HG03521 (cell line): ENCODE measurements around the gene SLC9A8.

ENCODE experiments used
- ATAC-seq: cut with Tn5 transposase; IDR thresholded peaks from one replicate; pipeline ENCODE4 v1.9.1; 2021; ENCODE audit warnings: mild to moderate bottlenecking, moderate library complexity; ENCODE audit not compliant: unreplicated experiment

SLC9A8 gene

DNA sequence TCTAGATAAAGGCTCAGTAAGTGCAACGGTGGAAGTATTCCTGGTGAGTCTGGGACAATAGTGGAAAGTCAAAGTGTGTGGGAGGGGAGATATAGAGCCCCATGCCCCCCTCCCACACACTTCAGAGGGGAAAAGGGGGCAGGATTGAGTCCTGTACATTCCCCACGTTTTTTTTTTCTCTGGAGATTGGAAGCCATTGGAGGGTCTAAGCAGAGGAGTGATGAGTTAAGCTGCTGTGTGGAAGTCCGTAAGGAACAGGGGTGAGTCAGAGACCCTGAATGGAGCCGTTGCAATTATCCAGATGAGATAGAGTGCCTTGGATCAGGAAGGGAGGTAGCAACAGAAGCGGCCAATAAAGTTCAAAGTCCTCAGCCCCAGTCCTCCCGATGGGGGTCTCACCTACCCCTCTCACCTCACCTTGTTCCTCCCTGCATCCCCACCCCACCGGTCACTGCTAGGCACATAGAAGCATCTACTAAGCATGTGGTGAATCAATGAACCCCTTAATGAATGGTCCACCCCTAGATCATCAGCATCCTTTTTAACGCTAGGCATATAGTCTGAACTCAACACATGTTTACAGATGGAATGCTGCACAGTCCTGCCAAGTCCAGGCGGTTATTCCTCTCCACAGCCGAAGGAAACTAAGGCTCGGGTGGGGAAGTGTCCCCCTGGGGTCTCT is 662 bp upstream of the SLC9A8 start:
- ATAC-seq, result no peak

DNA sequence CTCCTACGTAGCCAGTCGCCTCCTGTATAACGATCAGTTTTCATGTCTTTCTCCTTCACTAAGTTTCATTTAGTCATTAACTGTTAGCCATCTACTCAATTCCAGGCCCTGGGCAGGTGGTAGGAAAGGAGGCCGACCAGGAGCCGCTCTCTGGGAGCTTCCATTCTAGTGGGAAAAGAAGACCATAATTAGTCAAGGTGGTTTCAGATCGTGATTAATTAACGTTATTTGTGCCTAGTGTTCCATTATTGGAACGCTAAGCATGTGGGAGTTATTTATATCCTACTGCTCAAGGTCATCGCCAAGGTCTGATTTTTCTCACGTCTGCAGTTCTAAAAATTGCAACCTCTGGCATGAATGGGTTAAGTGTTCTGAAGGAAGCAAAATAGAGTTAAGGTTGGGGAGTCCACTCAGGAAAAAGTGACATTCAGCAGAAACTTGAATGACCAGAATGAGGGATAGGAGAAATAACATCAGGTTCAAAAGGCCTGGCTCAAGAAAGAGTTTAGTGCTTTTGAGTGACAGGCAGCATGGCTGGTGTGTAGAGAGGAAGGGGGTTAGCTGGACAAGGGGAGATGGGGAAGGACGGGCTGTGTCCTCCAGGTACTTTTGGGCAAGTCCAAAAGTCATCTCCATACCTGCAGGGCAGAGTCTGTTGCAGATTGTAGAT is 812 bp downstream of the SLC9A8 start:
- ATAC-seq, result no peak

DNA sequence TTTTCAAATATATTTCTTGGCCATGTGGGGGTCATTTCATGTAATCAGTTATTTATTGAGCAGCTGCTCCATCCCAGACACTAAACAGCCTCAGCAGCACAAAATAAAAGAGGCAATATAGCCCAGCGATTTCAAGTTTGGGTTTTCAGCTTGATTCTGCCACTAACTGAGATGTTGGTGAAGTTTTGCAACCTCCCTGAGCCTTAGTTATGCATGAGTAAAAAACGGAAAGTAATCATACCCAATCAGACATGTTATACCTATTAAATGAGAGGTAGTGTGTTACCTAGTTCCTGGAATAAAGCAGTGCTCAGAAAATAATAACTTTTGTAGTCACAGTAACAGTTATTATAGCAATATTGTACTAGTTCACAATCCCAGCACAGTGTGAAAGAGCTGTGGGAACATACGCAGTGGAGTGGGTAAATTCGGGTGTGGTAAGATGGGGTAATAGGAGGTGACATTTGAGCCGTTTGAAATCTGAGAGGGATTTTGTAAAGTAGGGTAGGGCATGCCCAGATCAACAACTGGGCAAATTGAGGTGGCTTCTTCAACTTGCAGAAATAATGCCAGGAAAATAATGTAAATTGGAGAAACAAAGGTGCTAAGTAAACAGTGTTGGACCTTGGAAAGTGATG is 1.5 kb downstream of the SLC9A8 start:
- no peak for ATAC-seq

DNA sequence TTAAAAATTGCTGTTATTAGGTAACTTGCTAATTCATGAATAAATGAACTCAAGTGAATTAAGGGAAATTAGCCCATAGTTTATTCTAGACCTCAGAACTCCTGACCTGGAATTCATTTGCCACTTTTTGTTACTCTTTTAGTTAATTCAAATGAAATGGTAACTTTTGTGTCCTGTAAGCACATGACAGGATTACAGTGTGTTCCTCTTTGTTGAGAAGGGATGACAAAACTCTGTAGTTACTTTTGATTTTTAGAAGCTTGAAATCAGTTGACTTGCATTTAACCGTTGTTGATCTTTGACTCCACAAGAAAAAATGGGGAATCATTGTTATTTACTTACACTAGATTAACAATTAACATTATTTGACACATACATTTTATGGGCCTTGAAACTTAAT is 6.2 kb downstream of the SLC9A8 start:
- no peak for ATAC-seq

DNA sequence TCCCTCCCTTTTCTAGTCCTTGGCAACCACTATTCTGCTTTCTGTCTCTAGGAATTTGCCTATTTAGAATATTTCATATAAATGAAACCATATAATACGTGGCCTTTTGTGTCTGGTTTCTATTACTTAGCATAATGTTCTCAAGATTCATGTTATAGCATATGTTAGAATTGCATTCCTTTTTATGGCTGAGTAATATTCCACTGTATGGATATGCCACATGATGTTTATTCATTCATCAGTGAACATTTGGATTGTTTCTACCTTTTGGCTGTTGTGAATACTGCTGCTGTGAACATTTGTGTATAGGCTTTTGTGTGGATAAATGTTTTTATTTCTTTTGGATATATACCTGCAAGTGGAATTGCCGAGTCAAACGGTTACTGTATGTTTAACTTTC is 7.1 kb downstream of the SLC9A8 start:
- ATAC-seq, result no peak

DNA sequence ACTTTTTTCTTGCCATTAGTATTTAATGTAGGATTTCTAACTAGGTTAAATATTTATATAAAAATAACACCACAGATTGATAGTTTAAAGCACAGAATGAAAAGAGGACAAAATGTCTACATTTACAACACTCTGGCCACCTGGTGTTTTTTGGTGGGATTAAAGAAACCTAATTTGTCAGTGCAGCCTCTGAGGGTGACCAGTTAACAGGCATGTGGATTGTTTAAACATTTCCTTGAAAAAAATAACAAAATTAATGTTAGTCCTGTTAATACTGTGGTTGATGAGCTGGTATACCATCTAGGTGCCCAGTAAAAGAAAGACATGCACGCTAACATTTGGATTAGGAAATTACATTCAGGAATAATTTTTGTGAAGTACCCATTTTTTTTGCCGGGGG is 8.8 kb downstream of the SLC9A8 start:
- ATAC-seq, result no peak

DNA sequence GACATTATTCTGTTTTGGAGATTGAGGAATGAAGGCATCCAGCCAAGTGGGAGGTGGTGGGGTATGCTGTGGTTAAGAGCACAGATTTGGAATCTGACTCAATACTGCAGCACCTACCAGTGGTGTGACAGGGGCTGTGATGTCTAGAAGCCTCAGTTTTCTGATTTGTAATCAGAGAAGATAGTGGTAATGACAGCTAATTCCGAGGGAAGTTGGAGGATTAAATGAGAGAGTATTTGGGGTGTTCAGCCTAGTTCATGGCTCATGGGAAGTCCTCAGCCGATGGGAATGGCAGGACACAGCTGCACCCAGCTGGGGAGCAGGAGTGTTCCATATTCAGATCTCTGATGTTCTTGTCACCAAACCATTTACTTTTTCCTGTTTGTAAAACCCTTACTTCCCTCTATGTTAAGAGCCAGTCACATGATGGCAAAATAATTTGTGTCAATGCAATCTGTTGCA is 9.3 kb downstream of the SLC9A8 start:
- ATAC-seq, result no peak

DNA sequence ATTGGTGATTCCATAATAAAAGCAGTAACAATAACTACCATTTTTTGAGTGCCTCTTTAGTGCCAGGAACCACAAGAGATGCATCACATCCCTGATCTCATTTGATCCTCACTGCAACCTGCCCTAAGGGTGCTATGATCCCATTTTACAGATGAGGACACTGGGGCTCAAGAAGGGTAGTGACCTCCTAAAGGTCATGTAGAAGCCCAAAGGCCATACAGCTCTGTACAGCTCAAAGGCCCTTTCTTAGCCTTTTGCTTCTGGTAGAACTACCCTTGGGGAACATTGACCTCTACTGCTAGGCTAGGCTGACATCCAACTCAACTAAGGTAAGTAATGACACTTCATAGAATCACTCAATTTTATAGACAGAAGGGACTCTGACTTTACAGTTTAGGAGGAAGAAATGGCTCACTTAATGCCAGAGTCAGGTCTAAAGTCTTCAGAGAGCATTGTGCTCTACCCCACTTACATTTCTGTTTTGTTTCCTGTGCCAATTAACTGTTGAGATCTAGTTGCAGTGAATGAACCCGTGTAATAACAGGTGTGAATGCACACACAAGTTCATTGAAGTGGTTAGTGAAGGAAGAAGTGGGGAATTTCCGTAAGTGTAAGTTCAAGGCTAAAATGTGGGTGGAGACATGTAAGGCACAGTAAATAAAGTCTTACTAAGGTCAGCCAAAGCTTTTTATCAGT is 10.7 kb downstream of the SLC9A8 start:
- no peak for ATAC-seq

DNA sequence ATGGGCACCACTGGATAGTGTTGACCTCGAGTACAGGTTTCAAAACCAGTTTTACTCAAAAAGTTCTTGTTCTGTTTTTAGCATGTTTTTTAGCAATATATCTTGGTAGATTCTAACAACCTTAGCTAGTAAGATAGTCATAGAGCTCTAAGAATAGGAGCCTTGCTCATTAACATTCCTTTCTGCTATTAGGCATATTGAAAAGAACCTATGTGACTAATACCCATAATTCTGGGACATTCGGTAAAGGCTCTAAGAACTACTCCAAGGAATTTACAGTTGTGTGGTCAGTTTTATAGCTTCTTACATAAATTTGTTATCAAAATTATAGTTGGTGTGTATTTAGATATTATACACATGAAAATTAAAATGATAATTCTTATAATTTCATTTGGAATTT is 11.6 kb downstream of the SLC9A8 start:
- no peak for ATAC-seq

DNA sequence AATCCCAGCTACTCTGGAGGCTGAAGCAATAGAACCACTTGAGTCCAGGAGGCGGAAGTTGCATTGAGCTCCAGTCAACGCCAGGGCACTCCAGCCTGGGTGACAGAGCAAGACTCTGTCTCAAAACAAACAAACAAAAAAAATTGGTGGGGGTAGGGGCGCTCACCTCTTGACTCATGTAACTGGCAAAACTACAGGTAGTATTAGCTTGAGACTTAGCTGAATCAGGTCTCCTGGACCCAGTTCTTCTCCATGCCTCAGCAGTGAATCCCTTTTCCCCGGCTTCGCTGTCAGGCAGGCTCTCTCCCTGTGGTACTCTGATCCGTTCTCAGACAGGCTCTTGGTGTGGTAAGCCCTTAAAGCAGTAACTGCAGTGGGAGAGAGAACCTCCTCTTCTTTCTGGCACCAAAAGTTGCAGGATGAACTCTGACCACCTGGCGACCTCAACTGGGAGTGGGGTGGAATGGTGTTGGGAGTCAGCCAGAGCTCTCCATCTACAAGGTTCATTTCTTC is 12.9 kb downstream of the SLC9A8 start:
- no peak for ATAC-seq

DNA sequence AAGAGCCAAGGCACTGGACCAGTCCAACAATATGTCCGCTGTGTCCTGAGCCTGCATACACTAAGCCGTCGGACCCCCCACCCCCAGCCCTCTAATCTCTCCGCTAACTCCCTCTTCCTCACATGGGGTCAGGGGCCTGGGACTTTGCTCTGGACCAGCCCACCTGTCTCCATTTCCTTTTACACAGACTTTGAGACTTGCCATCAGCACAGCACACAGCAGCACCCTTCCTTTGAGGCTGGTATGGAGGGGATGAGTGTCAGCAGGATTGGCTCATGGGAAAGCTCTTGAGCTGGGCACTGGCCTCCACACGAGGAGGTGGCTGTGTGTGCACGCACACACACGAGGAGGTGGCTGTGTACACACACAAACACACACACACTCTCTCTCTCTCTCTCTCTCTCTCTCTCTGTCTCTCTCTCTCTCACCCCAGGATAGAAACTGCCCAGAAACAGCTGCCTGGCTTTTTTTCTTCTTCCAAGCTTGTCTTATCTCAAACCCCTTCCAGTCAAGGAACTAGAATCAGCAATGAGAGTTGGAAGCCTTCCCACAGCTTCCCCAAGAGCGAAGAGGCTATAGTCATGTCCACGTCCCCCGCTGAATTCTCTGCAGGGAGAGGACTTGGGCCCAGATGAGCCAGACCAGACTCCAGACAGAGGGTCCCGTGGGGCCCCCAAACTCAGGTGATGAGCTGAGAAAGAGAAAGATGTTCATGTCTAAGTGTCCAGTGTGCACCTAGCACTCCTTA is 18.6 kb downstream of the SLC9A8 start:
- no peak for ATAC-seq

DNA sequence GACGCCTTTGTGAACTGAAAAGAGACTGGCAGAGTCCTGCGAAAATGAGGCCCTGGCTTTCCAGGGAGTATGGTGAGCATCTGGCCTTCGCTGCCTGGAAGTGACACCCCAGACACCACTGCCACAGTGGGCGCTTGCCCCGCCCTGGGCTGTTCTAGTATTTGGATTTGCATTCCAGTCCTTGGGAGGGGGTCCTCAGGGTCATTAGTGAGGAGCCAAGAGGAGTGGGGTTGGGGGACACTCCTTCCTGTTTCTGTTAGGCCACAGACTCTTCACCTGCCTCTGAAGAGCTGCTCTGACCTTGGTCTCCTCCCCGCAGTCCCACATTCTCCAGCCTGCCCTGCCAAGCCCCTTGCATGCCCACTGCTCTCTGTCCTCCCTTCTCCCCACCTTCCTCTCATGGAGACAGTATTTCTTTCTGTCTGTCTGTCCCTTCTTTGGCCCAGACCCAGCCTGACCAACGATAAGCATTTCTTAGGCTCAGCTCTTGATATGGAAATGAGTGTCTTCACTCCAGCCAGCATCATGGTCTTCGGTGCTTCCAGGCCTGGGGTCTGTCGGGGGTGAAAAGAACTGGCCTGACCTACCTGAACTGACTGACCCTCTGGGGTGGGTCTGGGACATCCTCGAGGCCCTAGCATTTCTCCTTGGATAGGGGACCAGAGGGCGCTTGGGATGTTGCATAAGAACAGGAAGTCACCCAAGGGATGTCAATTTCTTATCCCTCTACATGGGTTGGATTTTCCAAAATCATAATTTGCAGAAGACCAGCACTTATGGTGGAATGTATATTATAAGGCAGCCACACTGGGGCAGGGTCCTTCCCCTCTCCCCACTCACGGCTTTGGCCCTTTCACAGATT is 19.4 kb downstream of the SLC9A8 start:
- ATAC-seq, result no peak

DNA sequence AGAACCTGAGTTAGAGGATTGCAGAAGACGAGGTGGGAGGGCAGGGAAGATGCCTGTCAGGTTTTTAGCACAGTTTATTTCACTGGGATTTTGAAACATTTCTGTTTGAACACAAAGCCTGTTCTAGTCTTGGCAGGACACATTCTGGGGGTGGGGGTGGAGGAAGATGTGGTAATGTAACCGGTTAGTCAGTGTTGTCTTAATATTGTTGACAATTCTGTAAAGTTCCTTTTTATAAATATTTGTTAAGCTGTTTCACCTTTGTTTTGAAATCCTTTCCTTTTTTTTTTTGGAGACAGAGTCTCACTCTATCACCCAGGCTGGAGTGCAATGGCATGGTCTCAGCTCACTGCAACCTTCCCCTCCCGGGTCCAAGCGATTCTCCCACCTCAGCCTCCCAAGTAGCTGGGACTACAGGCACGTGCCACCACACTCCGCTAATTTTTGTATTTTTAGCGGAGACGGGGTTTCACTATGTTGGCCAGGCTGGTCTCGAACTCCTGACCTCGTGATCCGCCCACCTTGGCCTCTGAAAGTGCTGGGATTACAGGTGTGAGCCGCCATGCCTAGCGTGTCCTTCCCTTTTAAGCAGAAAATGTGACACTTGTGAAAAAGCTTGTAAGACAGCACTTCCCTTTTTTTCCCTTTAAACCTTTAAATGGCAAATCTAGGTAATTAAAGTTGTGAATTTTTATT is 20.2 kb downstream of the SLC9A8 start:
- ATAC-seq, result no peak

DNA sequence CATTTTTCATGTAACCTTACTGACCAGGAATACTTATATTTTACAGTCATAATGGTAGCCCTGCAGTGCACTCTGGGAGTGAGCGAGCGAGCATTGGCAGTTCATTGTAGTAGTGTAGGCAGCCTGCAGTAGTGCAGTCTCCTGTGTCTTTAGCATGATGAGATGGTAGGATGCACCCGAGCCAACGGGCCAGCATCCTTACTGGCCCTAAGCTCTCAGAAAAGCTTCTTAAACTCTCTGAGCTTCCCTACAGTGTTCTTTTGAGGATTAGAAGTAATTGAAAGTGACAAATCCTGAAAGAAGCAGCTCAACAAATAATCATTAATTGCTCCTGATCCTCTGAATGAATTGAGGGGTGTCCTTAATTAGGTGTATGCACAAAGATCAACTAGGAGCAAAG is 20.9 kb downstream of the SLC9A8 start:
- no peak for ATAC-seq

DNA sequence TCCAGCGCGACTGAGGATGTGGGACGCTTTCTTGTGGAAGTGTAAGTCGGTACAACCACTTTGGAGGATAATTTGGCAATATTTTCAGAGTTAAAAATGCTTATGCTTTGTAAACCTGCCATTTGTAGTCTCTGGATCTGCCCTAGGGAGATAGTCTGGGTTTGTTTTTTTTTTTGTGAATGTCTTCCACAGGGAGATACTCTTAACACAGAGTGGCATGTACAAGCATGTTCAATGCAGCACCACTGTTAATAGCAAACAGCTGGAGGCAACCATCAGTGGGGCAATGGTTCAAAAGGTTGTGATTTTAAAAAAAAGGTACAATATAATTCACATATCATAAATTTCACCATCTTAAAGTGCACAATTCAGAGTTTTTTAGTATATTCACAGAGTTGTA is 22.4 kb downstream of the SLC9A8 start:
- no peak for ATAC-seq

DNA sequence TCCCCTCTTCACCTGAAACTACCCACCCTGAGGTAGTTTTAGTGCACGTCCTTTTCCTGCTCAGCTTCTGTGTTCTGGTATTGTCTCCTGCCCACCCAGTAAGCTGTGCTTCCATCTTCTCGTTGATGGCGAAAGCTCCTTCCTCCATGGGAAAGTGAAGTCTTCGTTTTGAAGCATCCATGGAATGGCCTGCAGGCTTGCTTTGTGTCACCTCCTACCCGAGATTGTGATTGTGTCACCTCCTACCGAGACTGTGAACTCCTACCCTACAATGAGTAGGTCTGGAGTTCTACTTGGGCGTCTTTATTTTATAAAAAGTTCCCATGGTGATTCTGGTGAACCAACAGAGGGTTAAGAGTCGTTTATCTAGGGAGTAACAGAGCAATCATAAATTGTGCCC is 25.9 kb downstream of the SLC9A8 start:
- ATAC-seq, result no peak

DNA sequence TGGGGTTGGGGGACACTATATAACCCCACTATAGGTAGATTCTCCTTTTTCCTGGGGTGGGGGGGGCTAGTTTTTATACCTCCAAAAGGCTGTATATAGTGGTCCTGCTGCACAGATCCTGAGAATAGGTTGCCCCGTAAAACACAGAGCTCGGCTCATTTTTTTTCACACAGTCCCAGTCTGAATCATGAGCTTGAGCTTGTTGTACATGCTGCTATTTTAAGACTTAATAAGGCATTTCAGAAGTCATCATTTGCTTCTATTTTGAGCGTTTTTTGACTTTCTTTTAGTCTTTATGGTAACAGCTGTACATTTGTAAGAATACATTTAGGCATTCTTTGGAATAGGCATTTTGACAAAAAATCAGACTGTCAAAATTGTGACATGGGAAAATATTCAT is 30.5 kb downstream of the SLC9A8 start:
- ATAC-seq, result no peak

DNA sequence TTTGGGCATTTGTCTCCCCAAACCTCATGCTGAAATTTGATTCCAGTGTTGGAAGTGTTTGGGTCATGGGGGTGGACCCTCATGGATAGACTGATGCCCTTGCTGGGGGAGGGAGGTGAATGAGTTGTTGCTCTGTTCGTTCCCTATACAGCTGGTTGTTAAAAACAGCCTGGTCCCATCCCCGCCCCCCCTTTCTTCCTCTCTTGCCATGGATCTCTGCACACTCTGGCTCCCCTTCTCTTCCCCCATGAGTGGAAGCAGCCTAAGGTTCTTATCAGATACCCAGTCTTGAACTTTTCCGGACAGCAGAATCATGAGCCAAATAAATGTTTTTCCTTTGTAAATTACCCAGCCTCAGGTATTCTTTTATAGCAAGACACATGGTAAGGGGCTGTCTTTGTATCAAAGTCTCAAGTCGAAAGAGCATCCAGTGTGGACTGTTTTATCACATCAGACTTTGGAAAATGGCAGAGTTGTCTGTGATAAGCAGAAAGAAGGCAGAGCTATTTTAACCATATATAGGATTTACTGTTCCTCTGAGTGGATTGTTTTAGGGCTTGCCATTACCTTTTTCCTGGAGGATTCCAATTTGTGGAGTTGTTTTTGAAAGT is 31.2 kb downstream of the SLC9A8 start:
- ATAC-seq, result no peak

DNA sequence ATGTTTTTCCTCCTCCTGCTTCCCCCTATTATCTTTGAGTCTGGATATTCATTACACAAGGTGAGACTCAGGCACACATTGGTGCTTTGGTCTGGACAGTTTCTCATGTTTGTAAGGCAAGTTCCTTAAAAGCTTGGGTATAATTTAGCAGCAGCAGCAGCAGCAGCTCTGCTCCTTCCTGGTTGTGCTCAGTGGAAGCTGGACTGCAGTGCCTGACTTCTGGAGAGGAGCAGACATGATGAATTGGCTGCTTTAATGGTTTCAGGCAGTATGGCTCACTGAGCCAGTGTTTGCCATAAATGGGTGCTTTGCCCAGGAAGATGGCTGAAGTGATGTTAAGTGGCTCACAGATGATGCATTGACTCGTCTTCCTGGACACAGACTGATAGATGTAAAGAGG is 32.4 kb downstream of the SLC9A8 start:
- ATAC-seq, result no peak
